ENCODE data around the gene PRX.
"Not testable (repeated sequence)": the region's sequence is repeated elsewhere in the genome, so short reads cannot be mapped to it uniquely, and the experiment has no call there.

PRX gene

DNA sequence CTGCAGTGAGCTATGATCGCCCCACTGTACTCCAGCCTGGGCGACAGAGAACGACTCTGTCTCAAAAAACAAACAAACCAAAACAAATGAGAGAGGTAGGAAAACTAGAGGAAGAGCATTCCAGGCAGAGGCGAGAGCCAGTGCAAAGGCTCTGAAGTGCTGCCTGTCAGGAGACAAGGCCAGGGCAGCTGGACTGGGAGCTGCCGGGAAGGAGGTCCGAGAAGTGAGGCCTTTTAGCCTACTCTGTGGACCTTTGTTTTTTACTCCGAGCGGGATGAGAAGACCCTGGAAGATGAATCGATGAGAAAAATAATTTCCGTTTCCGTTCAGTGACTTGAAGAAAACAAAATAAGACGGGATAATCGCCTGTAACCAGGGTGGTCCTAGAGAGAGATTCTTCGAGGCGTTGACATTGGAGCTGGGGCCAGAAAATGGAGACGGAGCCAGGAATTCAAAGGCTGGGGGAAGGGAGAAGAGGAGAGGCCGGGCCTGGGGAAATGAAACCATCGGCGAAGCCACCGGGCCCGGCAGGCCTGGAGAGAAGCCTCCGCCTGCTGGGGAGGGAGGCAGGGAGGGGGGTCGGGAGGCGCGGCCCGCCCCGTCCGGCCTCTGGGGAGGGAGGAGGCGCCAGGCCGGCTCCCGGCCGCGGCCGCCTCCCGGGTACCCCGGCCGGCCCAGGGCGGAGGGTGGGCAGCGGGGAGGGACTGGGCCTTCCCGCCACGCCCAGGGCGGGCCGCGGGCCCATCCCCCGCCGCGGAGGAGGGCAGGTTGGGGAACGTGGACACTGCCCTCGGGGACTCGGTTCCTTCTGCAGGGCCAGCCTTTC is 20.4 kb upstream of the PRX start:
- DNase-seq, result peak; percentile 30

- DNase-seq, result not testable (repeated sequence)
These were observed 19.6 kb upstream of the PRX start for GRCh38 chr19:40432760-40433159.

GRCh38 chr19:40431698-40432097 is 18.5 kb upstream of the PRX start:
- no peak for DNase-seq

GRCh38 chr19:40430242-40430641 is 17.1 kb upstream of the PRX start:
- not testable (repeated sequence) for DNase-seq

DNA sequence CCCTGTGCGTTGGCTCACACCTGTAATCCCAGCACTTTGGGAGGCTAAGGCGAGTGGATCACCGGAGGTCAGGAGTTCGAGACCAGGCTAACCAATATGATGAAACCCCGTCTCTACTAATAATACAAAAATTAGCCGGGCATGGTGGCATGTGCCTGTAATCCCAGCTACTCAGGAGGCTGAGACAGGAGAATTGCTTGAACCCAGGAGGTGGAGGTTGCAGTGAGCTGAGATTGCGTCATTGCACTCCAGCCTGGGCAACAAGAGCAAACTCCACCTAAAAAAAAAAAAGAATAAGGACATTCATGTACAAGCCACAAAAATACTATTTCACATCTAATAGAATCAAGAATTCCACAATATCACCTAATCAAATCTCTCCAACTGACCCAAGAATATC is 15.0 kb upstream of the PRX start:
- not testable (repeated sequence) for DNase-seq

GRCh38 chr19:40425450-40426287 is 12.5 kb upstream of the PRX start, which contains the start of gene SERTAD1:
TSS of gene SERTAD1 (minus strand) at chr19:40425992. CDS start at chr19:40423546, 2,446 bp downstream.
- peak; percentile 100 for DNase-seq

- no peak for DNase-seq
These were observed 11.7 kb upstream of the PRX start for GRCh38 chr19:40424637-40425449.

GRCh38 chr19:40423938-40424337 is 10.8 kb upstream of the PRX start:
- DNase-seq, result no peak

- no peak for DNase-seq
These were observed 9.8 kb upstream of the PRX start for GRCh38 chr19:40422748-40423566.

DNA sequence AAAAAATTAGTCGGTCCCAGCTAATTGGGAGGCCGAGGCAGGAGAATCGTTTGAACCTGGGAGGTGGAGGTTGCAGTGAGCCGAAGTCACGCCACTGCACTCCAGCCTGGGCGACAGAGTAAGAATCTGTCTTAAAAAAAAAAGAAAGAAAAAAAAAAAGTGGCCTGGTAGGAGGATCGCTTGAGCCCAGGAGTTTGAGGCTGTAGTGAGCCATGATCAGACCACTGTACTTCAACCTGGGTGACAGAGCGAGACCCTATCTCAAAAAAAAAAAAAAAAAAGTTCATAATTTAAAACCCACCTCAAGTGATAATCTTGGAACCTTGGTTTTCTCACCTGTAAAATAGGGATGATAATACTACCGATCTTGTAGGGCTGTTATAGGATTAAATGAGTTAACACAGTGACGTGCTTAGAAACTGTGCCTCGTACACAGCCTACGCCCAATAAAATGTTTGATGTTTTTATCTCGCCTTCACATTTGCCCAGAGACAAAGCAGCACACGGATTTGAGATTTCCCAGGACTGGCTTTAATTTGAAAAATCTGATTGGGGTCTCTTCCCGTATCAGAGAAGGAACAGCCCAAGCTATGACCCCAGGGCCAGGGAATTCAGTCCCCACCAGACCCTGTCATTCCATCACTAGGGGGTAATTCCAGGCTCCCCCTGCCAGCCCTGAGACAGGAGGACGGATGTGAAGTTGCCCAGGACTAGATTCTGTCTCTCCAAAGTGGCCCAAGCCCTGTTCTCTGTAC is 9.0 kb upstream of the PRX start:
- DNase-seq, result no peak

DNA sequence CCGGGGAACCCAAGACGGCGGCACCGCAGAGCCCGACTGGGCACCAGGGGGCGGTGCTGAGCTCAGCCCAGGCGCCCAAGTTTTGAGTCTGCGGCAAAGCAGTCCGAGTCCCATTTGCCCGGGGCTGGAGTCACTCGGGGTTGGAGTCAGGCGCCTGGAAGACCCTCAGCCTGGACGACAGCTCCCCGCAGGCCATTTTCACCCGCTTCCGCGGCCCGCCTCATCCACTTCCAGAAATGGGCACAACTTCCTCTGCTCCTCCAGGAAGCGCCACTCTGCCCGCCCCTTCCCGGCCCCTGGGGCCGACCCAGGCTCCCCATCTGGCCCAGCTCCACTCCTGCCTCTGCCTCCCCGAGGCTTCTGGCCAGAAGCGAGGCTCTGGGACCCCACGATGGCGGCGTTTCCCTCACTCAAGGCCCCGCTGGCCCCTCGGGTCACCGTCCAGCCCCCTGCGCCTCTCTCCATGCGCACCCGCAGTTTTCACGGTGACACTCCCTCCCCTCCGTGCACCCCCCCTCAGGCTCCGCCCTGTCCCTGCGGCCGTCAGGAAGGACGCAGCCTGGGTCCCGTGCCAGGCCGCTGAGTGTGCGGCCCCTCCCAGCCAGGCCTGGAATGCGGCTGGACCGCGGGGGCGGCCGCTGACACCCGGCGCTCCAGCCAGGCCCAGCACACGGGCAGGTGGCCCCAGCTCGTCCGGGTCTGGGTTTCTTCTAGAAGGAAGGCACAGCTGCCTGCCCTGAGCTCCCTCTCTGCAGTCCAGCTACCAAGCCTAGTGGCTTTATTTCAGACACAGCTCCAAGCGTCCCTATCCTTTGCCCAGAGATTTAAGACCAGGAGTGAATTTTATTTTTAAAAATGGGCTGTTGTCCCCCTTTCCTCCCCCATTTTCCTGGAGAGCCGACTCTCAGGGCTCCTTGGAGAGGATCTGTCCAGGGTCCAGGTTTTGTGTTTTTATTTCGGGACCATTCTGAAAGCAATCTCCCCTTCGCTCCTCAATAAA is 7.9 kb upstream of the PRX start:
- peak; percentile 61 for DNase-seq

DNA sequence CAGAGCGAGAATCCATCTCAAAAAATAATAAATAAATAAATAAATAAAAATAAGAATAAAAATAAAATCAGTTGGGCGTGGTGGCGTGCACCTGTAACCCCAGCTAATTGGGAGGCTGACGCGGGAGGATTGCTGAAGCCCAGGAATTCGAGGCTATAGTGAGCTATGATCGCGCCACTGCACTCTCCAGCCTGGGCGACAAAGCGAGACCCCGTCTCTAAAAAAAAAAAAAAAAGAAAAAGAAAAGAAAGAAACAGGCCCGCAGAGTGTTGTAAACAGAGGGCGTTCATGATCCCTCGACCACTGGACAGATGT is 7.2 kb upstream of the PRX start:
- no peak for DNase-seq

- DNase-seq, result no peak
These were observed 6.6 kb upstream of the PRX start for GRCh38 chr19:40419780-40420179.

GRCh38 chr19:40419066-40419612 is 6.0 kb upstream of the PRX start:
- no peak for DNase-seq

- no peak for DNase-seq
These were observed 4.9 kb upstream of the PRX start for GRCh38 chr19:40418040-40418439.

- no peak for DNase-seq
These were observed 4.4 kb upstream of the PRX start for GRCh38 chr19:40417643-40417981.

GRCh38 chr19:40416918-40417642 is 3.9 kb upstream of the PRX start:
- no peak for DNase-seq

- no peak for DNase-seq
These were observed 2.6 kb upstream of the PRX start for GRCh38 chr19:40415768-40416167.

Data from activated CD4-positive, alpha-beta T cell treated with anti-CD3 and anti-CD28 coated beads, Interleukin-2, amount 50 U/mL, for 1 hour (primary cell).